WTC11 (cell line): ENCODE results near the gene CDK2AP2. TPM values are rescaled to one million over a fixed set of nuclear protein-coding genes. Genes with fewer than 3 reads are reported as not detected.

ENCODE experiments used
- ATAC-seq: fragments of 200-7000 bp; cut with Tn5 transposase; 2 replicates; pipeline ENCODE4 v1.10.0; 2021; ENCODE audit warnings: mild to moderate bottlenecking, moderate library complexity
- CTCF ChIA-PET: fragments of 300-600 bp; sonication (Branson Sonifier 250); formaldehyde crosslinking; loops from one replicate; lab custom pipeline; 2021; ENCODE audit warnings: antibody characterized with exemption; lab: Charles Lee
- POLR2A ChIA-PET: fragments of 350-600 bp; sonication (Branson Sonifier 250); formaldehyde crosslinking; loops from one replicate; lab custom pipeline; 2021; ENCODE audit warnings: antibody characterized with exemption; lab: Charles Lee
- DNase-seq: peaks from one replicate; pipeline ENCODE4 v3.0.0; 2021; ENCODE audit warnings: low spot score
- H3K27ac Mint-ChIP-seq: 2 replicates; pipeline ENCODE4 v1.8.0; 2021; ENCODE audit warnings: mixed read lengths
- H3K27me3 Mint-ChIP-seq: 2 replicates; pipeline ENCODE4 v1.8.0; 2021; ENCODE audit warnings: low read depth, mild to moderate bottlenecking, moderate library complexity, mixed read lengths
- H3K36me3 Mint-ChIP-seq: 2 replicates; pipeline ENCODE4 v1.8.0; 2021; ENCODE audit warnings: mixed read lengths
- H3K4me1 Mint-ChIP-seq: 2 replicates; pipeline ENCODE4 v1.8.0; 2022; ENCODE audit warnings: mixed read lengths
- H3K4me3 Mint-ChIP-seq: 2 replicates; pipeline ENCODE4 v1.8.0; 2021; ENCODE audit warnings: mild to moderate bottlenecking, moderate library complexity, mixed read lengths
- H3K9me3 Mint-ChIP-seq: 2 replicates; pipeline ENCODE4 v1.8.0; 2021; ENCODE audit warnings: mixed read lengths
- CBFB ChIP-seq: sonication (generic); formaldehyde crosslinking; IDR thresholded peaks from 2 replicates; pipeline ENCODE4 v1.8.1; 2022; ENCODE audit warnings: mild to moderate bottlenecking, low read depth, missing genetic modification reagents
- CREM ChIP-seq: sonication (generic); formaldehyde crosslinking; IDR thresholded peaks from 2 replicates; pipeline ENCODE4 v1.8.1; 2022; ENCODE audit warnings: mild to moderate bottlenecking, missing genetic modification reagents, moderate library complexity
- FOXP1 ChIP-seq: sonication (generic); formaldehyde crosslinking; IDR thresholded peaks from 2 replicates; pipeline ENCODE4 v1.8.0; 2022; ENCODE audit warnings: missing genetic modification reagents, mild to moderate bottlenecking, moderate library complexity, borderline replicate concordance
- HMGA2 ChIP-seq: fragments of 250-450 bp; sonication (Bioruptor Pico); IDR thresholded peaks from 2 replicates; pipeline ENCODE4 v1.4.0; 2021; ENCODE audit warnings: mild to moderate bottlenecking, moderate library complexity
- KAT7 ChIP-seq: sonication (generic); formaldehyde crosslinking; IDR thresholded peaks from 2 replicates; pipeline ENCODE4 v1.8.1; 2023; ENCODE audit warnings: missing genetic modification reagents, mild to moderate bottlenecking, borderline replicate concordance
- PRDM15 ChIP-seq: sonication (generic); formaldehyde crosslinking; IDR thresholded peaks from 2 replicates; pipeline ENCODE4 v1.8.0; 2022; ENCODE audit warnings: missing genetic modification reagents
- PREB ChIP-seq: sonication (generic); formaldehyde crosslinking; IDR thresholded peaks from 2 replicates; pipeline ENCODE4 v1.8.1; 2022; ENCODE audit warnings: mild to moderate bottlenecking, missing genetic modification reagents, moderate library complexity, borderline replicate concordance
- SMAD4 ChIP-seq: sonication (generic); formaldehyde crosslinking; IDR thresholded peaks from 2 replicates; pipeline ENCODE4 v1.8.0; 2022; ENCODE audit warnings: mild to moderate bottlenecking, missing genetic modification reagents
- TCF7 ChIP-seq: sonication (generic); formaldehyde crosslinking; IDR thresholded peaks from 2 replicates; pipeline ENCODE4 v1.8.0; 2022; ENCODE audit warnings: mild to moderate bottlenecking, low read depth, missing genetic modification reagents, moderate library complexity
- TP53 ChIP-seq: sonication (generic); formaldehyde crosslinking; IDR thresholded peaks from 2 replicates; pipeline ENCODE4 v1.8.1; 2023; ENCODE audit warnings: mild to moderate bottlenecking, missing genetic modification reagents
- ZNF532 ChIP-seq: fragments of 250-450 bp; sonication (Bioruptor Pico); IDR thresholded peaks from 2 replicates; pipeline ENCODE4 v1.9.0; 2021; ENCODE audit warnings: mild to moderate bottlenecking, borderline replicate concordance
- microRNA-seq: library from miRNA; unstranded; fragments of <30 nt; microRNA quantifications from one replicate; pipeline ENCODE4 v1.2.0, GENCODE V29; 2022; ENCODE audit warnings: borderline number of aligned reads
- total RNA-seq: library from RNA; stranded (reverse); gene quantifications from 3 replicates; pipeline ENCODE4 v1.2.3, GENCODE V29; 2021
- TF ChIP-seq, protein P1 (sequence below): sonication (generic); formaldehyde crosslinking; IDR thresholded peaks from 2 replicates; pipeline ENCODE4 v1.8.0; 2023; ENCODE audit warnings: mild to moderate bottlenecking, missing genetic modification reagents
- TF ChIP-seq, protein P2 (sequence below): fragments of 250-450 bp; sonication (Bioruptor Pico); IDR thresholded peaks from 2 replicates; pipeline ENCODE4 v2.1.2; 2022; ENCODE audit warnings: mild to moderate bottlenecking, moderate library complexity
- TF ChIP-seq, protein P3 (sequence below): sonication (generic); formaldehyde crosslinking; IDR thresholded peaks from 2 replicates; pipeline ENCODE4 v1.8.1; 2023; ENCODE audit warnings: mild to moderate bottlenecking, missing genetic modification reagents, moderate library complexity

Gene CDK2AP2
- total RNA-seq, 1 experiment from 2014 or later = 53.1 TPM

GRCh38 chr11:67457453-67457852 is 50.5 kb downstream of the CDK2AP2 start:
- POLR2A ChIA-PET = no interaction called here
- no peaks in the 10 kb centered on the region for H3K36me3 Mint-ChIP-seq
- no peaks in the 10 kb centered on the region for H3K9me3 Mint-ChIP-seq
- ATAC-seq (no peak), DNase-seq (no peak)
- TF ChIP-seq CBFB (no peak), TCF7 (no peak), SMAD4 (CRISPR knock-in tag) (no peak), PRDM15 (CRISPR knock-in tag) (no peak), FOXP1 (no peak), KAT7 (no peak), CREM (no peak), HMGA2 (CRISPR knock-in tag) (no peak), PREB (CRISPR knock-in tag) (no peak), ZNF532 (no peak), TP53 (CRISPR knock-in tag) (no peak)
- TF ChIP-seq, protein P1, sequence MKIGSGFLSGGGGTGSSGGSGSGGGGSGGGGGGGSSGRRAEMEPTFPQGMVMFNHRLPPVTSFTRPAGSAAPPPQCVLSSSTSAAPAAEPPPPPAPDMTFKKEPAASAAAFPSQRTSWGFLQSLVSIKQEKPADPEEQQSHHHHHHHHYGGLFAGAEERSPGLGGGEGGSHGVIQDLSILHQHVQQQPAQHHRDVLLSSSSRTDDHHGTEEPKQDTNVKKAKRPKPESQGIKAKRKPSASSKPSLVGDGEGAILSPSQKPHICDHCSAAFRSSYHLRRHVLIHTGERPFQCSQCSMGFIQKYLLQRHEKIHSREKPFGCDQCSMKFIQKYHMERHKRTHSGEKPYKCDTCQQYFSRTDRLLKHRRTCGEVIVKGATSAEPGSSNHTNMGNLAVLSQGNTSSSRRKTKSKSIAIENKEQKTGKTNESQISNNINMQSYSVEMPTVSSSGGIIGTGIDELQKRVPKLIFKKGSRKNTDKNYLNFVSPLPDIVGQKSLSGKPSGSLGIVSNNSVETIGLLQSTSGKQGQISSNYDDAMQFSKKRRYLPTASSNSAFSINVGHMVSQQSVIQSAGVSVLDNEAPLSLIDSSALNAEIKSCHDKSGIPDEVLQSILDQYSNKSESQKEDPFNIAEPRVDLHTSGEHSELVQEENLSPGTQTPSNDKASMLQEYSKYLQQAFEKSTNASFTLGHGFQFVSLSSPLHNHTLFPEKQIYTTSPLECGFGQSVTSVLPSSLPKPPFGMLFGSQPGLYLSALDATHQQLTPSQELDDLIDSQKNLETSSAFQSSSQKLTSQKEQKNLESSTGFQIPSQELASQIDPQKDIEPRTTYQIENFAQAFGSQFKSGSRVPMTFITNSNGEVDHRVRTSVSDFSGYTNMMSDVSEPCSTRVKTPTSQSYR (CRISPR knock-in tag) = no peak
- TF ChIP-seq, protein P2, sequence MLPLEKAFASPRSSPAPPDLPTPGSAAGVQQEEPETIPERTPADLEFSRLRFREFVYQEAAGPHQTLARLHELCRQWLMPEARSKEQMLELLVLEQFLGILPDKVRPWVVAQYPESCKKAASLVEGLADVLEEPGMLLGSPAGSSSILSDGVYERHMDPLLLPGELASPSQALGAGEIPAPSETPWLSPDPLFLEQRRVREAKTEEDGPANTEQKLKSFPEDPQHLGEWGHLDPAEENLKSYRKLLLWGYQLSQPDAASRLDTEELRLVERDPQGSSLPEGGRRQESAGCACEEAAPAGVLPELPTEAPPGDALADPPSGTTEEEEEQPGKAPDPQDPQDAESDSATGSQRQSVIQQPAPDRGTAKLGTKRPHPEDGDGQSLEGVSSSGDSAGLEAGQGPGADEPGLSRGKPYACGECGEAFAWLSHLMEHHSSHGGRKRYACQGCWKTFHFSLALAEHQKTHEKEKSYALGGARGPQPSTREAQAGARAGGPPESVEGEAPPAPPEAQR (CRISPR knock-in tag) = no peak
- TF ChIP-seq, protein P3, sequence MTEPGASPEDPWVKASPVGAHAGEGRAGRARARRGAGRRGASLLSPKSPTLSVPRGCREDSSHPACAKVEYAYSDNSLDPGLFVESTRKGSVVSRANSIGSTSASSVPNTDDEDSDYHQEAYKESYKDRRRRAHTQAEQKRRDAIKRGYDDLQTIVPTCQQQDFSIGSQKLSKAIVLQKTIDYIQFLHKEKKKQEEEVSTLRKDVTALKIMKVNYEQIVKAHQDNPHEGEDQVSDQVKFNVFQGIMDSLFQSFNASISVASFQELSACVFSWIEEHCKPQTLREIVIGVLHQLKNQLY = no peak
- no peaks in the 10 kb centered on the region for H3K4me1 Mint-ChIP-seq
- H3K27me3 Mint-ChIP-seq = peaks cover 6% of the 10 kb centered on the region
- H3K27ac Mint-ChIP-seq = no peak overlapping the region
- H3K4me3 Mint-ChIP-seq = no peak overlapping the region
- CTCF ChIA-PET = interaction anchor here (1.2 kb wide), 1 partner anchor 51 kb away, joined by 3 read pairs; no protein-coding TSS in a partner anchor

Small RNA genes within 50 kb of the gene (microRNA-seq; reads per million reads assigned to microRNA genes)
- gene MIR6752 = not detected

Other genes starting within 250 kb of the CDK2AP2 start
- gene GRK2, start 241.7 kb downstream of the CDK2AP2 start, total RNA-seq = 59.4 to 68.1 TPM (median 61.4 TPM) in 3 replicates
- gene ANKRD13D, start 218.9 kb downstream of the CDK2AP2 start, total RNA-seq = 36.8 to 55.5 TPM (median 42.4 TPM) in 3 replicates
- 34.8 to 43.4 TPM (median 42.3 TPM) in 3 replicates for gene SSH3, start 204.6 kb downstream of the CDK2AP2 start, total RNA-seq
- gene POLD4, start 154.6 kb downstream of the CDK2AP2 start, total RNA-seq = 30.3 to 38.3 TPM (median 37.7 TPM) in 3 replicates
- gene CLCF1, start 134.6 kb downstream of the CDK2AP2 start, total RNA-seq = 0.48 to 0.92 TPM (median 0.92 TPM) in 3 replicates
- 25.7 to 45.5 TPM (median 26.7 TPM) in 3 replicates for gene RAD9A, start 116.2 kb downstream of the CDK2AP2 start, total RNA-seq
- 220 to 222 TPM (median 221 TPM) in 3 replicates for gene PPP1CA, start 106.3 kb downstream of the CDK2AP2 start, total RNA-seq
- gene TBC1D10C, start 104.1 kb downstream of the CDK2AP2 start, total RNA-seq = 0.72 to 1.0 TPM (median 0.96 TPM) in 3 replicates
- 1.3 to 2.6 TPM (median 2.4 TPM) in 3 replicates for gene CARNS1, start 92.5 kb downstream of the CDK2AP2 start, total RNA-seq
- gene RPS6KB2, start 79.7 kb downstream of the CDK2AP2 start, total RNA-seq = 44.3 to 54.7 TPM (median 50.2 TPM) in 3 replicates
- 3.5 to 4.0 TPM (median 3.6 TPM) in 3 replicates for gene PTPRCAP, start 70.5 kb downstream of the CDK2AP2 start, total RNA-seq
- gene CORO1B, start 64.7 kb downstream of the CDK2AP2 start, total RNA-seq = 100 to 109 TPM (median 102 TPM) in 3 replicates
- not detected in 3 replicates for gene GPR152, start 55.4 kb downstream of the CDK2AP2 start, total RNA-seq
- 0.09 to 0.23 TPM in 2 of 3 replicates, not detected in the other for gene CABP4, start 52.8 kb downstream of the CDK2AP2 start, total RNA-seq
- gene TMEM134, start 38.9 kb downstream of the CDK2AP2 start, total RNA-seq = 55.6 to 61.1 TPM (median 59.6 TPM) in 3 replicates
- gene AIP, start 25.1 kb downstream of the CDK2AP2 start, total RNA-seq = 32.8 to 42.1 TPM (median 40.0 TPM) in 3 replicates
- gene PITPNM1, start 2.8 kb downstream of the CDK2AP2 start, total RNA-seq = 51.3 to 55.4 TPM (median 51.8 TPM) in 3 replicates
- not detected in 3 replicates for gene CABP2, start 15.3 kb upstream of the CDK2AP2 start, total RNA-seq
- gene GSTP1, start 75.7 kb upstream of the CDK2AP2 start, total RNA-seq = 1,404 to 1,452 TPM (median 1,412 TPM) in 3 replicates
- 201 to 231 TPM (median 213 TPM) in 3 replicates for gene NDUFV1, start 98.8 kb upstream of the CDK2AP2 start, total RNA-seq
- gene NUDT8, start 121.8 kb upstream of the CDK2AP2 start, total RNA-seq = 7.6 to 8.3 TPM (median 7.8 TPM) in 3 replicates
- 0.21 TPM in 1 of 3 replicates, not detected in the others for gene TBX10, start 131.6 kb upstream of the CDK2AP2 start, total RNA-seq
- gene ACY3, start 142.6 kb upstream of the CDK2AP2 start, total RNA-seq = 0.27 TPM in 1 of 3 replicates, not detected in the others
- 0.13 to 0.30 TPM (median 0.30 TPM) in 3 replicates for gene ALDH3B2, start 166.5 kb upstream of the CDK2AP2 start, total RNA-seq